GM19455 (cell line): ENCODE measurements around the gene NPB.

Experiments used
- ATAC-seq: cut with Tn5 transposase; IDR thresholded peaks from one replicate; pipeline ENCODE4 v1.9.1; 2021; ENCODE audit not compliant: unreplicated experiment

Gene NPB

DNA sequence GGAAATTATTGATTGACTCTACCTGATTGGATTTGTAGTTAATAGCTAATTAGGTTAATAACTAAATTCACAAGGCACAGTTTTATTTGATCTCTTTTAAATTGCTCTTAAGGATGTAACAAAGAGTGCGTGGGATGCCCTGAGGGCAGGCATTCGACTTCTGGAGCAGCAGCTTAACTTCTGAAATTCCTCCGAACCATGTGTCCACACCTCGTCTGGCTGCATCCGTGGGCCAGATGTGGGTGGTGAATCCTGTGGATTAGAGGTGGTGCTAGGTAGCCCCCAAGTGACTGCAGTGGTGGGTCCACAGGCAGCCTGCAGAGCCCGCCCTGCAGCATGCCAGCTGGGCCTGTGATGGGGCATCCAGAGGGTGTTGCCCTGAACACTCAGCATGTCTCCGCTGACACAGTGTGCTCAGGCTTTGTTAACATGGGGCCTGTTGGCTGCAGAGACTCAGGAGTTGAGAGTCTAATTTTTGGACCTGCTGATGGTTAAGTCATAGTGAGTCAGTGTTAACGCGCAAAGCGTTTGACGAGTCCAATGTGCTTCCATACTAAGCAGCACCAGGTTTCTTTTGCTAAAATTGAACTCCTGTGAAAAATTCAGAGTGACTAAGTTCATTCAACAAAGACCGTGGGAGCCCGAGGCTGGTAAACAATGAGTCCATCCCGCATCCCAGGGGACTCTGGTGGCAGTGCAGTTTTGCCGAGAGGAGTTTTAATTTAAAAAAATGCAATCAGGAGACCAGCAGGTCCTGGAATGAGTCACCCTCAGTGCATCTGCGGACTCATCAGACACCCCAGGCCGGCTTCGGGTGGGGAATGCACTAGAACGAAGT is 3.8 kb upstream of the NPB start:
- ATAC-seq = no peak

DNA sequence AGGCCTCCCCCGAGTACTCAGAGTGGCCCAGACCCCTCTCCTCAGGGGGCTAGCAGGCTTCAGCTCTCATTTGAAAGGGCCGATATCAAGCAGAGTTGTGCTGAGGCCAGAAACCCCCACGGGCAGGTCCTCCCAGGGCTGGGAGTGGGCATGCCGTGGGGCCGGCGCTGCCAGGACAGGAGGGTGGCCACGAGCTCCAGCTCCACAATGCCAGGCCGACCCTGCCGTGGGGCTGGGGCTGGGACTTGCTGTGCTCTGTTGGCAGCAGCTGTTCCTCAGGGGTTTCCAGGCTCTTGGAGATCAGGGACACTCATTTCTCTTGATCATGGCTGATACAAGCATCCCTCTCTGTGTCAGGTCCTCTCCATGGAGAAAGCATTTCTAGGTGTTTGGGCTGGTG is 3.2 kb upstream of the NPB start:
- ATAC-seq = no peak

DNA sequence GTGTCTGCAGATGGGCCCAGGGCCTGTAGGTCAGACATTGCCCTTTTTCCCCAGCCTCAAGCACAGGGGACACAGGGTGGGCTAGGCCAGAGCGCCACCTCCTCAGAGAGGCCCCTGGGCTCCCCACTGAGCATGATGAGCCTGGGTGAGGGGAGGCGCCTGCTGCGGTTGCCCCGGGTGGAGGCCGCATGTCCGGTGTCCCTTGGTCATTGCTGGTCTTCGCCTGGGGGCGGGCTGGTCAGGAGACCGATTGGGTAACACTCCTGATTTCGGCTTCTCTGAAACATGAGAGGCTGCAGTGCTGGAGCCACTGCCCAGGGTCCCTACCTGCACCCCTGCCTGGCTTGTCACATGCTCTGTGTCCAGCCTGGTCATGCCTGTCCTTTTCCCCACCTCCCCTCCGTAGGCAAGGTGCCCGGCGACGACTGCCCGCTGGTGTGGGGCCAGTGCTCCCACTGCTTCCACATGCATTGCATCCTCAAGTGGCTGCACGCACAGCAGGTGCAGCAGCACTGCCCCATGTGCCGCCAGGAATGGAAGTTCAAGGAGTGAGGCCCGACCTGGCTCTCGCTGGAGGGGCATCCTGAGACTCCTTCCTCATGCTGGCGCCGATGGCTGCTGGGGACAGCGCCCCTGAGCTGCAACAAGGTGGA is 2.4 kb upstream of the NPB start:
- no peak for ATAC-seq

DNA sequence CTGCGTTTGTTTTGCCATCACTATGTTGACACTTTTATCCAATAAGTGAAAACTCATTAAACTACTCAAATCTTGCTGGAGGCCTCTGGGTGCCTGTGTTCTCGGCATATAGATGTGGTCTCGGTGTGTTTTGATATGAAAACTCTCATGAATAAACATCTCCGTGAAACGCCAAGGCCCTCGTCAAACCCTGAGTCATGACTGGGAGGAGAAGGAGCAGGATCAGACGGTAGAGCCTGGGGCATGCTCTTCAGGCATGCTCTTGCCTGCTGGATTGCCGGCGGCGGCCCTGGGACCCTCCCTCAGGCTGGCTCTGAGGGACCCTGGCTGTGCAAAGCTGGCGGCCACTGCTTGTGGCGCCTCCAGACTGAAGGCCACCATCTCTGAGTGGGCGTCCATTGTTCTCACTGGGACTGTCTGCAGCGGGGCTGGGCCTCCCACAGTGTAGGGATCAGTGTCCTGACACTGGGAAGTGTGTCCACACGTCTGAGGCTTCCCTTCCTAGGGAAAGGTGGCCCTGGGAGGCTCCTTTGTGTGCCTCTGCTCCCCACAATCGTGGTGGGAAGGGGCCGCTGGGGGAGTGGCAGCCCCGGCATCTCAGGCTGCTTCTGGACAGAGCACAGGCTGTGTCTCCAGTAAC is 1.7 kb upstream of the NPB start:
- no peak for ATAC-seq

- ATAC-seq = no peak
These were observed 643 bp upstream of the NPB start for GRCh38 chr17:81901167-81902022.

GRCh38 chr17:81902653-81903414 is 796 bp downstream of the NPB start:
- no peak for ATAC-seq

- no peak for ATAC-seq
These were observed 1.4 kb downstream of the NPB start for GRCh38 chr17:81903415-81903831.

DNA sequence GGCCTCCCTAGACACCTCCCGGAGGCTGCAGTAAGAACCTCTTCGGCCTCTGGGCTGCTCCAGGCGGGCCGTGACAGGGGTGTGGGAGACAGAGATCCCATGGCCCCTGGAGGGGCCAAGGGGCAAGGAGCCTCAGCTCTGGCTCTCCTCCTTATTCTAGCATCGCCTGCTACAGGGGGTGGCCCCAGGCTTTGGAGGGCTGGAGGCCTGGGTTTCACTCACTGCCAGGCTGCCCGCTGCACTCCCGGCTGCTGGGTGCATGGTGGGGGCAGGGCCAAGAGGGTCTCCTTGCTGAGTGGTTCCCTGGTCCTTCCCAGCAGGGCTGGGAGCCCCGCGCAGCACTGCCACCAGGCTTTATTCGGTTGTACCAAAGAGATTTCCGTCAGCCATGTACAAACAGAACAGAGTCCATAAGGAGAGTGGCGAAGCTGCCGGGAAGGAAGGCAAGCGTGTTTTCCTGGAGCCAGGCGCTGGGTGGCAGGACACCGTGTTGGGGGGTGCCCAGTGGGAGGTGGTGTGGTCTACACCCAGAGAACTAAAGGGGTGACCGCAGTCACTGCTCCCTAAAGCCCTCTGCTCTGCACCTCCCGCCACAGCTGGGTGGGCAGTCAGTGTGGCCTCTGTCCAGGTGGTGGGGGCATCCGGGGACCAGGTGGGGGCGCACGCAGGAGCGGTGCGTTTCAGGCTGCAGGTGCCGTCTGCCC is 2.0 kb downstream of the NPB start:
- ATAC-seq = no peak

- no peak for ATAC-seq
These were observed 2.8 kb downstream of the NPB start for GRCh38 chr17:81904600-81905423.

GRCh38 chr17:81905424-81905875 is 3.4 kb downstream of the NPB start:
- ATAC-seq = no peak

- ATAC-seq = no peak
These were observed 4.0 kb downstream of the NPB start for GRCh38 chr17:81905993-81906392.

DNA sequence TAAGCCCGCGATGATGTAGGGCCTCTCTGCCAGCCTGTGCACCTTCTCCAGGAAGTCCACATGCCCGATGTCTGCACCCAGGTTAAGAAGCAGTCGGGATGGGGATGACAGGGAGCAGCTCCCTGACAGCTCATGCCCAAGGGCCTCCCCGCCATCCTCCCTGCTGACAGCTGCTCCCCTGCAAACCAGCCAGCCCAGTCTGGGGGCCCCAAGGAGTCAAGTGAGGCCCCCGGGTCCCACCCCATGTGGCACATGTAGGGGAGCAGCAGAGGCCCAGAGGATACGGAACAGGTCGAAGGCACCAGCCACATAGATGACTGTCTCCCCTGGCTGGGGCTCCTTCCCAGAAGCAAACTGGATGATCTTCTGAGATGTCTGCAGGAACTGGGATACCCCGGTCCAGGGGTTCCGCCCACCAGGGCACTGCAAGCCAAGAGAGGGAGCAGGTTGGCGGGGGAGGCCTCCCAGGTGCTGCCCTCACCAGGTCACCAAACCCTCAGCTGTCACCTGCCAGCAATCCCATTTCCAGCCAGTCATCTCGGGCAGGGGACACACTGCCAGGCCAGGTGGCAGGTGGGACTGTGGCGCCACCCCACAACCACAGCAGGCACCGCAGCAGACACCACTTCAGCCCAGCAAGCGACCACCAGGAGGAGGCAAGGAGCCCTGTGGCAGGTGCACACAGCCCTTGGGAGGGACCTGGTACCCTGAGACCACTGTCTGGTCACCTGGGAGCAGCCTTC is 4.6 kb downstream of the NPB start:
- no peak for ATAC-seq

DNA sequence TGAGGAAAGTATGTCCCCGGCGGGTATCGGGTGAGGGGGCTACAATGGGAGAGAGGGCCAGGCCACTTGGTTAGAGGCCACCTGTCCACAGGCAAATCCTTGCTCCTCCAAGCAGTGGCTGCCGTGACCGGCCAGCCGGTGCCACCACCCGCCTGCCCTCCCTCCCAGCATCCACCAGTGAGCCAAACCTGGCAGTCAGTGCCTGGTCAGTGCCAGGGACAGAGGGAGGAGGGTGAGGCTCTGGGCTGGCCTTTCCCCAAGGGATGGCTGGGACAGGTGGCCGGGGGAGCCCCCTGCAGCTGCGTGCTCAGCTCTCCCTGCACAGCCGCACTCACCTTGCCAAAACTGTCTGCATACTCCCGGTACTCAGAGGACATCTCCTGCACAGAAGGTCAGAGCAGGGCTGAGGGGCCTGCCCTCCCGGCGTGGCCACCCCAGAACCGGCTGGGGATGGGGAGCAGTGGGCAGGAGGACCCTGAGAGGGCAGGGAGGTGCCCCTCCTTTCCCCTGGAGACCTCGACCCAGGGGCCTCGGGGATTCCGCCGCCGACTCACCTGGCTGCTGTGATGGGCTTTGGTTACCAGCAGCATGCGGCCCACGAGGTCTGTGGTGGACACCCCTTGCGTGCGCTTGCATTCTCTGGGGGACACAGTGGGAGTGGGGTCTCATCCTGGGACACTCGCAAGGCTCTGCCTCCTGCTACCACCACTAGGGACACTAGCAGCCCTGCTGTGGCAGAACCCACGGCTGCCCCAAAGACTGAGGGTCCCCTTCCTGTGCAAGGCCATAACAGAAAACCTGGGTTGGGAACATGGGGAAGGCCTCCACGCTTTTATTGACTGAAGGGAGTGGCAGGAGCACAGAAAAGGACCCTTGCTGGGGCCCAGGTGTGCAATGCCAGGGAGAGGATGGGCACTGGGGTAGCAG is 5.4 kb downstream of the NPB start:
- ATAC-seq = no peak

DNA sequence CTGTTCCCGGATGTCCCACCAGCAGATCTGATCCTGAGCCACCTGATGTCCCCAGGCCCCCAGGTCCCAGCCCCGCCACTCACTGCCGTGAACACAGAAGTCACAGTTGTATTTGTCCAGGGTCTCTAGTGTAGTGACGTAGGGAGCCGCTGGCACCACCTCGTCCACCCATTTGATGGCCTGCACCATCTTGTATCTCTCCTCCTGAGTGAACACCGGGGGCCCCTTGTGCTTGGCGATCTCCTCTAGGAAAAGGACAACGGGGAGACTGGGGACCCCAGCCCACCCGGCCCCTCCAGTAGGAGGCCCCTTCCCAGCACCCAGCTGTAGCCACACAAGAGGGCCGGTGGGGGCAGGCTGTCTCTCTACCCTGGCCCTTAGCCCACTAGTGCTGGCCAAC is 6.8 kb downstream of the NPB start:
- no peak for ATAC-seq

- no peak for ATAC-seq
These were observed 7.2 kb downstream of the NPB start for GRCh38 chr17:81909231-81909630.

DNA sequence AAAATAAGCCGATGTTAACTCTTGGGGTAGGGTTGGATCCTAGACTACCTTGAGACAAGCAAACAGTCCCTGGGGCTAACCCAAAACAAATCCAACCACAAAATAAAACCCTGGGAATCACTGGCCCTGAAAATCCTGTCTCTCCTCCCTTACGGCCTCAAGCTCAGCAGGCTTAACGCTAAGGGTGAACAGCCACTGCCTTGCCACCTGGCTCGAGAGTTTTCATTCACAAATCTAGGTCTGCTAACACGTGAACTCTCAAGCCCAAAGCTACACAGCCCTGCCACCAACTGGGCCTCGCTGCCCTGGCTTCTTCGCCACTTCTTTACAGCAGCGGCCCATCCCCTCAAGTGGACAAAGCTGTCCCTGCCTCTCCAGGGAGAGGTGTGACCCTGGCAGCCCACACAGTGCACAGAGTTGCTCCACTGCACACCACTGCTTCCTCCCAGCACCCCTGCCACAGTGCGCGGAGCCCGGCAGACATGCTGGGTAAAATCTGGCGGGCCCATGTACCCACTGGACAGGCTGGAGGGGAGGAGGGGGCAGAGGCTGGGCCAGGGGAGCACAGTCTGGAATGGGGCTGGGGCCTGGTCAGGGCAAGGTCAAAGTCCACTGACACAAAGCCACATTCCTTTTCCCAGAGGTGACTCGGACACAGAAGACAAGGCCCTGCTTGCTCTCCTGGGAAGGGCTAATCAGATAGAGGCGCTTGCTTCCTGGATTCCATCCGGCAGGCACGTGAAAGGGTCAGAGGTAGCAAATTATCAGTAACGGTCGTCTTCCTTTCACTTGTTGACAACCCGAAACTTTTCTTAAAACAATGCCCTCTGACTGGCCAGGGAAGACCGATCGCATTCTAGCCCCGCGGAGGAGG is 8.2 kb downstream of the NPB start:
- no peak for ATAC-seq
